ENCODE measurements around the gene NUDT14.

- TF ChIP-seq, protein P1, sequence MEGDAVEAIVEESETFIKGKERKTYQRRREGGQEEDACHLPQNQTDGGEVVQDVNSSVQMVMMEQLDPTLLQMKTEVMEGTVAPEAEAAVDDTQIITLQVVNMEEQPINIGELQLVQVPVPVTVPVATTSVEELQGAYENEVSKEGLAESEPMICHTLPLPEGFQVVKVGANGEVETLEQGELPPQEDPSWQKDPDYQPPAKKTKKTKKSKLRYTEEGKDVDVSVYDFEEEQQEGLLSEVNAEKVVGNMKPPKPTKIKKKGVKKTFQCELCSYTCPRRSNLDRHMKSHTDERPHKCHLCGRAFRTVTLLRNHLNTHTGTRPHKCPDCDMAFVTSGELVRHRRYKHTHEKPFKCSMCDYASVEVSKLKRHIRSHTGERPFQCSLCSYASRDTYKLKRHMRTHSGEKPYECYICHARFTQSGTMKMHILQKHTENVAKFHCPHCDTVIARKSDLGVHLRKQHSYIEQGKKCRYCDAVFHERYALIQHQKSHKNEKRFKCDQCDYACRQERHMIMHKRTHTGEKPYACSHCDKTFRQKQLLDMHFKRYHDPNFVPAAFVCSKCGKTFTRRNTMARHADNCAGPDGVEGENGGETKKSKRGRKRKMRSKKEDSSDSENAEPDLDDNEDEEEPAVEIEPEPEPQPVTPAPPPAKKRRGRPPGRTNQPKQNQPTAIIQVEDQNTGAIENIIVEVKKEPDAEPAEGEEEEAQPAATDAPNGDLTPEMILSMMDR (IDR thresholded peaks at IDR 0.05) = no peak
- TF ChIP-seq POLR2A (IDR thresholded peaks at IDR 0.05) = no peak
Observed at GRCh38 chr14:105220699-105221597, 39.8 kb upstream of the NUDT14 start.
